Iris pigment epithelial cell (primary cell): ENCODE measurements around the gene CETN1.
A peak's percentile ranks its signal among the peaks of the same experiment; 100 is the strongest.

Experiments
- DNase-seq: peaks from one replicate; pipeline ENCODE4 v3.0.0-alpha.2; 2011; ENCODE audit warnings: low read depth

The CETN1 gene

GRCh38 chr18:576924-577323, 3.3 kb upstream of the CETN1 start:
- no peak for DNase-seq

- DNase-seq: no peak
These were observed 2.4 kb upstream of the CETN1 start for GRCh38 chr18:577643-578375.

DNA sequence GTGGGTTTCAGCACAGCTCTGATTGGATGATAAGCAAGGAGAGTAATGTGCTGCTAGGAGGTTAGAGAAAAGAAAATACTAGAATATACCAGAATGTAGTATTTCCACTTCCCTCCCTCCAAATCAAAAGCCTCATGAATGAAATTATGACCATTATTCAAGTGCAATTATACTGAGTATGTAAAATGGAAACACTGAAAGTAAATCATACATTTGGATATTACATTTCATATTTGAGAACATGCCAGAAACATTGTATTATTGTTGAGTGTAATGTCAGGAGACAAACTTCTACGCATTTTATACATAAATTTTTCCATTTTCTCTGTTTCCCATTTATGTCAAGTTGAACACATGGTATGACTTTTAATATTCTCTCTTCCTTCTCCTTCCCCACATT, 942 bp upstream of the CETN1 start:
- no peak for DNase-seq

GRCh38 chr18:581096-581495, 916 bp downstream of the CETN1 start:
- no peak for DNase-seq

GRCh38 chr18:582465-582864, 2.3 kb downstream of the CETN1 start:
- no peak for DNase-seq

DNA sequence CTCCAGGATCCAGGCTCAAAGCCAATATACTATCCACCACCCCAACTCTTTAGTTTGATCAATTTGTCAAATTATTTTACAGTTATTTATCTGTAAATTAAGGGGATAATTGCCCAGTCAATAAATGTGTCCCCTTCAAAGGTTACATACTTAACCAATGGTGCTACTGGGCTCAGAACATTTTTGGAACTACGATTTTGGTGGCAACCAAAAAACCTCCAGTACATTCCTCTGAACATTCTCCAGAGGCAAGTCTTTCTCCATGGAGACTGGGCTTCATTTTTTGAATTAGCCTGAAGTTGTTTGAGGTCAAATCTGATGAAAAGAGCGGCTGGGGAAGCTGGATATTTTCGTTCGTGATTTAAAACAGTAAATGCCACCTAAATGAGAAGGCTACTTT, 14.9 kb downstream of the CETN1 start:
- DNase-seq: no peak

DNA sequence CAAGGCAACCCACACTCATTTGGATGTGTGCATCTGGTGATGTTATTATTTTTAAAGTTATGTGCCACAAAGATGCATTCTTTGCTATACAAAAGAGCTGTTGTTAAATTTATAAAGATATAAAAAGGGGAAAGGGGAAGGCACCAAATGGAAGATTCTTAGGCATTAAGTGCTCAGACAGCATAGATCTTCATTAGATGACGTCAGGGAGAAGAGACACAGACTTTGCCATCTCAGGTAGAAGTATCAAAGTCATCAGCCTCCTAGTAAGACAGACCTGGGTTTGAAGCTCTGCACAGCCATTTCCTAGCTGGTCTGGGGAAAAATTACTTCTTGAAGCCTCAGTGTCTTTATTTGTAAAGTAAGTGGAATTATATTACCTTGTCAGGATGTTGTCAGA, 15.4 kb downstream of the CETN1 start:
- no peak for DNase-seq

- no peak for DNase-seq
These were observed 16.2 kb downstream of the CETN1 start for GRCh38 chr18:596288-596881.

GRCh38 chr18:598124-598589, 18.0 kb downstream of the CETN1 start:
- no peak for DNase-seq

DNA sequence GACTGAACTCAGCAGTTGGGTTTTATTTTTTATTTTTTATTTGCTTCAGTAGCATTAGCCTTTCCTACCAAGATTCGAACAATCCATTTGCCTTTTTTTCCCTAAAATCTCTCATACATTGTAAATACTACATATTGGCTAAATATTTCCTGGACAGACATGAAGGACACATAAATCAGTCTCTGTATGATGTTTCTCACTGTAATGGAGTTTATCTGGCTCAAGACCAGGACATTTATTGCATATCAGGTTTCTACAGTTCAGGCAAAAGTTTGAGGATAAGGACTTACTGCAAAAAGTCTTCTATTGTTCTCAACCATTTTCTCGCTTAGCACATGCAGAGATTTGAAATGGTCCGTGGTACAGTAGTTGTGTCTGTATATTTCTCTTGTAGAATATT, 19.9 kb downstream of the CETN1 start:
- no peak for DNase-seq

GRCh38 chr18:604771-605170, 24.6 kb downstream of the CETN1 start:
- DNase-seq: no peak

DNA sequence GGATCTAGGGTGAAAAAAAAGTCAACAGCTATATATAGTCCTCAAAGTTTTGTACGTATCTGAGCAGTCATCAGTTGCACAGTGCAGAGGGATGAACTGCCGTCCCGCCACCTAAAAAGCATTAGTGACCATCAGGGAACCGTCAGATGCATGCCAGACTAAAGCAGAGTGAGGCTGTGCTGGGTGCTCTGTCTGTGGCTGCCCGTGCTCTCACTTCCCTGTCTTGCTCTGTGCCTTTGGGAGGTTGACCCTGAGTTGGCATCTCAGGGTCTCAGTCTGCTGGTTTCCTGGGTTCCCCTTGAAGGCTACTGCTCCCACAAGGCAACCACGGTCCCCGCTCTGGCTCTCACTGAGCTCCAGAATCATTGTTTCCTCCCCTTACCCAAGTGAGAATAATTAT, 27.8 kb downstream of the CETN1 start:
- DNase-seq: no peak

DNA sequence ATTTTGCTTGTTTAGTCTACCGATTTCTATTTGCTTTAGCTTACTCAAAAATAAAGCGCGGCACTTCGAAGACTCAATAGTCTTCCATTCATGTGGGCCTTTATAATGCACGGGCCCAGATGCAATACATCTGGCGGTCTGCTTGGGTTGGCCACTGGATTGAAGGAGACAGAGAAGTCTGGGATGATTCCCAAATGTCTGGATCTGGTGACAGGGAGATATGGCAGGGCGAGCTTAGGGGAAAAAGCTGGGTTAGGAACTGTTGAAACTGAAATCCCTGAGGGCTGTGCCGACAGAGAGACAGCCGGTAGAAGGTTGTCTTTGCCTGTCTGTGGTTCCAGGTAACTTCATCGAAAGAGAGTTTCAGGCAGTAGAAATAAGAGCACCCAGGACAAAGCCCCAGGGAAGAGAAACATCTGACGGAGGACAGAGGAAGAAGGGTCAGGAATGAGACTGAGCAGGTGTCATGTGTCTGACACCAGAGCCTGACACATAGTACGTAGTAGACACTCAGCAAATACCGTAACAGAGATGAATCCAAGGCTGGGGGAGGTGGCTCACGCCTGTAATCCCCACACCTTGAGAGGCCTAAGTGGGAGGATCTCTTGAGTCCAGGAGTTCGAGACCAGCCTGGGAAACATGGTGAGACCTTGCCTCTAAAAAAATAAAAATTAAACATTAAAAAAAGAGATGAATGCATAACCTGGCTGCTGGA, 30.2 kb downstream of the CETN1 start:
- no peak for DNase-seq

- DNase-seq: no peak
These were observed 32.0 kb downstream of the CETN1 start for GRCh38 chr18:612156-612555.

- DNase-seq: no peak
These were observed 34.0 kb downstream of the CETN1 start for GRCh38 chr18:614193-614592.

DNA sequence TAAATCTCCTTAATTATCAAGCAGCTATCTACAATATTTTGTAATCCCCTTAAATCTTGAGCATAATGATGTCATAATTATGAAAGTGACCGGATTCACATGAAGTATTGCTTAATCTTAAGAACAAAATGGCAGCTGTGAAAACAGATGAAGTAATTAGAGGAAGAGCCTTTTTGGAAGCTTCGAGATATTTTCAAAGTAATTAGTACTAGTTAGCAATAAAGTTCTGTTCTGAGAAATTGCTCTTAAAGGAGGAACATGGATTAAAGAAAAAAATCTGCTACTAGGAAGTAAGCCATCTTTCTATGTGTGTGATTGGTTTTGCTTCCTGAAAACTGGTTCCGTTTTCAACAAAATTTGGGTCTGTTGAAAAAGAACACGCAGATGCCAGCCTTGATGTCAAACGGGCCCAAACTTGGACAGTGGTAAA, 34.9 kb downstream of the CETN1 start:
- no peak for DNase-seq

- DNase-seq: no peak
These were observed 35.6 kb downstream of the CETN1 start for GRCh38 chr18:615773-616172.

GRCh38 chr18:616380-616995, 36.3 kb downstream of the CETN1 start:
- peak; percentile 62 for DNase-seq

GRCh38 chr18:617970-618504, 37.9 kb downstream of the CETN1 start:
- no peak for DNase-seq

GRCh38 chr18:618618-619017, 38.4 kb downstream of the CETN1 start:
- DNase-seq: no peak

DNA sequence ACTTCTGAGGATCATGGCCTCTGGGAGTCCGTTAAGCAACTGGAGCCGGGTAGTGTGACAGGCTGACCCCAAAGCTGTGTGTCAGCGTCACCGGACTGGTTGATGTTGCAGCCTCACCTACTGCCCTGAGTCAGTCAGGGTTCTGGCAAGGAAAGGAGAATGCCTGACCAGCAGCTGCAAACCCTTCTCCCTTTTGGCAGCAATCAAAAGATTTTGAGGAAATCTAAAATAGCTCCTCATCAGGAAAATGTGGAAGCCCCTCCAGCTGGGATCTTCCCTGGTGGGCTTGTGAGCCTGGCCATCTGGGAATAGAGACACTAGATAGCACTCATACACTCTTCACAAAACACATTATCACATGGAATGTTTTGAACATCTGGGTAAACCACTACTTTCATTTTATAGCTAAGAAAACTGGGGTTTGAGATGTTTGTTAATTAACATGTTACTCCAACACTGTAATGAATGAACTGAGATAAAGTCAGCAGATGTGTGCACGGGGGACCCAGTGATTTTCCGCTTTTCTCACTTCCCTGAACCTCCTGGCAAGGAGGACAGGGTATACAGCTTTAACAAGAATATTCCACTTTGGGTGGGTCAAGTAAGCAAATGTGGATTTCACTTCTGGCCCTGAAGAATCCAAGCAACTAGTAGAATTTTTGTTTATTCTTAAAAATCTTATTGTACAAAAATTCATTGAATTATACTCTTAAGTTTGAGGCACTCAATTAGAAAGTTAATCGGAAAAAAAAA, 41.3 kb downstream of the CETN1 start:
- DNase-seq: peak; percentile 42

DNA sequence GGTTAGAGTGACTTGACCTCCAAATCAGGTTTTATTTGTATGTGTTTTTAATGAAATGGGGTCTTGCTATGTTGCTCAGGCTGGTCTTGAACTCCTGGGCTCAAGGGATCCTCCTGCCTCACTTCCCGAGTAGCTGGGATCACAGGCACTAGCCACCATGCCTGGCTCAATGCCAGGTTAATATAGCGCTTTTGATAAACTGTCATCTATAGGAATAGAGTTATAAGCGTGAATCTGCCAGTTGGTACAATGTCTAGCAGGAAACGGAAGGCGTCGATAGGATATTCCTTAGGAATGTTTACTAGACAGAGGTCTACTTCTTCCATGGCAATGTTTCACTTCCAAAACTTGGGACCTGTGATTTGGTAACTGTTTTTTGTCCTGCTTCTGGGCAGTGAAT, 42.1 kb downstream of the CETN1 start:
- DNase-seq: no peak
